ENCODE data around the gene RRAGD.

- TF ChIP-seq MAX (IDR thresholded peaks at IDR 0.05; ENCODE audit: low read depth), result no peak
- TF ChIP-seq CTCF (IDR thresholded peaks at IDR 0.05), result no peak
- TF ChIP-seq RCOR1 (IDR thresholded peaks at IDR 0.05; ENCODE audit: low read length), result no peak
- no peak for TF ChIP-seq MXI1 (IDR thresholded peaks at IDR 0.05; ENCODE audit: low read depth, low read length)
- TF ChIP-seq RAD21 (IDR thresholded peaks at IDR 0.05; ENCODE audit: low read length), result no peak
- TF ChIP-seq POLR2AphosphoS5 (IDR thresholded peaks at IDR 0.05; ENCODE audit: low read depth, low read length), result no peak
These were observed 22.9 kb upstream of the RRAGD start for GRCh38 chr6:89434954-89435353.
